ENCODE data around the gene PSMD14.

The PSMD14 gene

GRCh38 chr2:161386228-161386824 is 78.1 kb downstream of the PSMD14 start:
- DNase-seq: no peak

GRCh38 chr2:161388146-161388779 is 80.0 kb downstream of the PSMD14 start:
- DNase-seq: no peak

GRCh38 chr2:161391737-161392506 is 83.7 kb downstream of the PSMD14 start:
- no peak for DNase-seq

- no peak for DNase-seq
Observed at GRCh38 chr2:161400076-161400475, 91.9 kb downstream of the PSMD14 start.

GRCh38 chr2:161402297-161402696 is 94.1 kb downstream of the PSMD14 start:
- DNase-seq: no peak

- no peak for DNase-seq
Observed at GRCh38 chr2:161406316-161406715, 98.1 kb downstream of the PSMD14 start.

GRCh38 chr2:161407597-161407996 is 99.4 kb downstream of the PSMD14 start:
- DNase-seq: no peak

- no peak for DNase-seq
Observed at GRCh38 chr2:161409308-161409907, 101.2 kb downstream of the PSMD14 start.

- no peak for DNase-seq
Observed at GRCh38 chr2:161412346-161412745, 104.1 kb downstream of the PSMD14 start.

- DNase-seq: no peak
Observed at GRCh38 chr2:161414042-161415033, 106.1 kb downstream of the PSMD14 start.

GRCh38 chr2:161415034-161415986 is 107.1 kb downstream of the PSMD14 start:
- no peak for DNase-seq

GRCh38 chr2:161415987-161416707 is 107.9 kb downstream of the PSMD14 start, which contains the start of gene TBR1:
Gene TBR1, plus strand, starts transcription at chr2:161416297. Its CDS starts 114 bp downstream, at chr2:161416411.
- no peak for DNase-seq

GRCh38 chr2:161416708-161417437 is 108.6 kb downstream of the PSMD14 start:
- no peak for DNase-seq

- DNase-seq: no peak
Observed at GRCh38 chr2:161417438-161418274, 109.4 kb downstream of the PSMD14 start.

- no peak for DNase-seq
Observed at GRCh38 chr2:161418275-161418714, 110.1 kb downstream of the PSMD14 start.

- no peak for DNase-seq
Observed at GRCh38 chr2:161418715-161419637, 110.8 kb downstream of the PSMD14 start.

- no peak for DNase-seq
Observed at GRCh38 chr2:161419638-161420190, 111.5 kb downstream of the PSMD14 start.

Measured in kidney glomerular epithelial cell (primary cell).